SK-N-SH (cell line): ENCODE data around the gene CROT. TPM values are rescaled to one million over a fixed set of nuclear protein-coding genes. Genes with fewer than 3 reads are reported as not detected.
A peak's percentile ranks its signal among the peaks of the same experiment; 100 is the strongest.

Experiments used
- CTCF ChIA-PET: fragments of 300-600, 350-600 bp; formaldehyde crosslinking; extraction: SDS; loops from one replicate; lab custom pipeline; 2021; lab: Yijun Ruan, JAX
- POLR2A ChIA-PET: fragments of 350-600 bp; sonication (Branson Sonifier 250); formaldehyde crosslinking; extraction: SDS; loops from one replicate; lab custom pipeline; 2020; ENCODE audit warnings: antibody characterized with exemption, inconsistent platforms; lab: Yijun Ruan, JAX
- DNase-seq: peaks from one replicate; pipeline ENCODE4 v3.0.0; 2012
- H2AFZ ChIP-seq: fragments of 200-600 bp; sonication (generic); 2 replicates; pipeline ENCODE4 v1.8.1; 2016; ENCODE audit warnings: antibody characterized with exemption, mild to moderate bottlenecking, low read depth
- H3F3A ChIP-seq: fragments of 200-600 bp; sonication (generic); replicated peaks from 2 replicates; pipeline ENCODE3; 2016; ENCODE audit warnings: antibody characterized with exemption, mild to moderate bottlenecking; ENCODE audit not compliant: insufficient read depth
- H3K27ac ChIP-seq, 2 experiments: fragments of 200-500 bp in 1 of 2; fragments of 200-600 bp in 1 of 2; sonication (Bioruptor generic) in 1 of 2; sonication (generic), shearing (Covaris generic) in 1 of 2; 2 replicates each; pipeline versions ENCODE4 v1.5.1 to v1.6.1; 2014 to 2016; ENCODE audit warnings: low read depth in 2 of 2, inconsistent platforms in 1 of 2, low read length in 1 of 2, mild to moderate bottlenecking in 1 of 2, mixed read lengths in 1 of 2
- H3K27me3 ChIP-seq: fragments of 200-600 bp; sonication (generic), shearing (Covaris generic); 2 replicates; pipeline ENCODE4 v1.6.1; 2016; ENCODE audit warnings: mixed run types; ENCODE audit not compliant: insufficient read depth
- H3K36me3 ChIP-seq, 2 experiments: fragments of 200-500 bp in 1 of 2; fragments of 200-600 bp in 1 of 2; sonication (Bioruptor generic) in 1 of 2; sonication (generic) in 1 of 2; replicated peaks in 1 of 2; 2 replicates each; pipeline versions ENCODE3 to v1.5.1; 2014 to 2016; ENCODE audit warnings: low read length in 1 of 2, mild to moderate bottlenecking in 1 of 2; ENCODE audit not compliant: insufficient read depth in 2 of 2, control insufficient read depth in 1 of 2
- H3K4me1 ChIP-seq, 2 experiments: fragments of 200-500 bp in 1 of 2; fragments of 200-600 bp in 1 of 2; sonication (Bioruptor generic) in 1 of 2; sonication (generic), shearing (Covaris generic) in 1 of 2; 2 replicates each; pipeline versions ENCODE4 v1.5.1 to v1.6.1; 2014 to 2016; ENCODE audit warnings: low read depth in 1 of 2, low read length in 1 of 2, mixed run types in 1 of 2; ENCODE audit not compliant: insufficient read depth in 2 of 2, control insufficient read depth in 1 of 2
- H3K4me2 ChIP-seq: fragments of 200-600 bp; sonication (generic), shearing (Covaris generic); 2 replicates; pipeline ENCODE4 v1.6.1; 2017; ENCODE audit warnings: mixed run types
- H3K4me3 ChIP-seq, 2 experiments: fragments of 200-500 bp in 1 of 2; fragments of 200-600 bp in 1 of 2; sonication (Bioruptor generic) in 1 of 2; sonication (generic), shearing (Covaris generic) in 1 of 2; 2 replicates each; pipeline versions ENCODE4 v1.5.1 to v1.8.1; 2014 to 2016; ENCODE audit warnings: low read depth in 2 of 2, inconsistent platforms in 1 of 2, low read length in 1 of 2, mild to moderate bottlenecking in 1 of 2, mixed read lengths in 1 of 2, moderate library complexity in 1 of 2
- H3K79me2 ChIP-seq: fragments of 200-600 bp; sonication (generic); 2 replicates; pipeline ENCODE4 v1.8.1; 2017; ENCODE audit warnings: mild to moderate bottlenecking; ENCODE audit not compliant: insufficient read depth
- H3K9ac ChIP-seq: fragments of 200-600 bp; sonication (generic); 2 replicates; pipeline ENCODE4 v1.6.1; 2017; ENCODE audit warnings: mixed run types
- H3K9me2 ChIP-seq: fragments of 200-600 bp; sonication (generic); 2 replicates; pipeline ENCODE4 v1.6.1; 2017; ENCODE audit warnings: mixed run types
- H3K9me3 ChIP-seq: fragments of 200-600 bp; sonication (generic); 2 replicates; pipeline ENCODE4 v1.6.1; 2017; ENCODE audit warnings: mixed run types, mild to moderate bottlenecking, moderate library complexity
- H4K20me1 ChIP-seq: fragments of 200-600 bp; sonication (generic); 2 replicates; pipeline ENCODE4 v1.6.1; 2017; ENCODE audit warnings: mild to moderate bottlenecking, mixed run types; ENCODE audit not compliant: insufficient read depth
- EP300 ChIP-seq, 2 experiments: IDR thresholded peaks; 2 replicates each; pipeline versions ENCODE4 v1.4.0 to v1.6.1; 2012; ENCODE audit warnings: borderline replicate concordance in 1 of 2, low read depth in 1 of 2, low read length in 1 of 2
- EZH2phosphoT487 ChIP-seq: fragments of 200-600 bp; sonication (generic); IDR thresholded peaks from 2 replicates; pipeline ENCODE4 v1.6.1; 2017; ENCODE audit warnings: low read depth, mixed run types, mild to moderate bottlenecking, antibody characterized with exemption, moderate library complexity, borderline replicate concordance
- FOSL2 ChIP-seq: IDR thresholded peaks from 2 replicates; pipeline ENCODE4 v1.4.0; 2012; ENCODE audit warnings: low read depth, mild to moderate bottlenecking, moderate library complexity, borderline replicate concordance
- FOXM1 ChIP-seq: IDR thresholded peaks from 2 replicates; pipeline ENCODE4 v1.4.0; 2012; ENCODE audit warnings: low read depth, mild to moderate bottlenecking
- GABPA ChIP-seq: IDR thresholded peaks from 2 replicates; pipeline ENCODE4 v1.4.0; 2012; ENCODE audit warnings: low read depth, mild to moderate bottlenecking
- GATA2 ChIP-seq: sonication (generic); formaldehyde crosslinking; IDR thresholded peaks from 2 replicates; pipeline ENCODE4 v1.5.0; 2020; ENCODE audit warnings: mild to moderate bottlenecking, missing genetic modification reagents
- IRF3 ChIP-seq: fragments of 150-350 bp; IDR thresholded peaks from 2 replicates; pipeline ENCODE4 v1.6.1; 2016; ENCODE audit warnings: mild to moderate bottlenecking, low read depth, low read length
- MEF2A ChIP-seq: IDR thresholded peaks from 2 replicates; pipeline ENCODE4 v1.4.0; 2012; ENCODE audit warnings: low read depth, borderline replicate concordance
- MXI1 ChIP-seq: IDR thresholded peaks from 2 replicates; pipeline ENCODE4 v1.6.1; 2012; ENCODE audit warnings: mild to moderate bottlenecking, low read depth, low read length, improper control_type of control experiment
- RCOR1 ChIP-seq: fragments of 150-350 bp; IDR thresholded peaks from 2 replicates; pipeline ENCODE4 v1.6.1; 2017; ENCODE audit warnings: antibody characterized with exemption, low read length
- RFX5 ChIP-seq: IDR thresholded peaks from 2 replicates; pipeline ENCODE4 v1.6.1; 2012; ENCODE audit warnings: mild to moderate bottlenecking, improper control_type of control experiment, low read length
- RXRA ChIP-seq: IDR thresholded peaks from 2 replicates; pipeline ENCODE4 v1.4.0; 2012; ENCODE audit warnings: low read depth, mild to moderate bottlenecking, borderline replicate concordance
- SMC3 ChIP-seq: IDR thresholded peaks from 2 replicates; pipeline ENCODE4 v1.6.1; 2012; ENCODE audit warnings: low read depth, low read length, improper control_type of control experiment
- TCF12 ChIP-seq: IDR thresholded peaks from 2 replicates; pipeline ENCODE4 v1.4.0; 2012
- USF2 ChIP-seq: fragments of 150-350 bp; IDR thresholded peaks from 2 replicates; pipeline ENCODE4 v1.6.1; 2017; ENCODE audit warnings: antibody characterized with exemption, low read length, low read depth, borderline replicate concordance
- WGBS: methylation state at CpG from one replicate; pipeline ENCODE4 v1.1.6; 2017; ENCODE audit warnings: low lambda C conversion rate; 5-methylcytosine and 5-hydroxymethylcytosine counted together
- polyA plus RNA-seq, 3 experiments: library from polyadenylated mRNA; depleted of rRNA; stranded (reverse); fragments of >200 nt; gene quantifications; 2 replicates each; pipeline ENCODE4 v1.2.3, GENCODE V29; 2012
- TF ChIP-seq, protein P1 (sequence below): IDR thresholded peaks from 2 replicates; pipeline ENCODE4 v1.4.0; 2012; ENCODE audit warnings: low read depth
- TF ChIP-seq, protein P2 (sequence below): IDR thresholded peaks from 2 replicates; pipeline ENCODE4 v1.4.0; 2012; ENCODE audit warnings: low read depth, borderline replicate concordance
- TF ChIP-seq, protein P3 (sequence below): IDR thresholded peaks from 2 replicates; pipeline ENCODE4; 2012

CROT gene
- polyA plus RNA-seq, 1 of the 3 experiments (the other 2 are of a cell fraction) = 7.9 TPM

- Histone ChIP-seq H3K9me3 (no peaks in the 10 kb centered on the region), H3K27me3 (no peaks in the 10 kb centered on the region), H2AFZ (no peak overlapping the region), H3K36me3 (no peaks in the 10 kb centered on the region), H3K79me2 (no peaks in the 10 kb centered on the region), H3K4me3 (no peak overlapping the region), H4K20me1 (no peaks in the 10 kb centered on the region), H3K9me2 (no peaks in the 10 kb centered on the region), H3K4me2 (no peak overlapping the region), H3K4me1 (peaks cover 8 to 9% of the 10 kb centered on the region in 2 experiments; a peak in 3 of 4 replicates), H3K9ac (no peak overlapping the region), H3K27ac (no peak overlapping the region), H3F3A (peaks cover 10% of the 10 kb centered on the region)
- 74% methylated on average over 1 of the region's 1 CpG for WGBS
- ChIA-PET POLR2A (interaction anchor here (0.6 kb wide), 1 partner anchor 41 kb away, joined by 3 read pairs; no protein-coding TSS in a partner anchor), CTCF (interaction anchor here (0.9 to 17.4 kb wide), 4 partner anchors 90 to 573 kb away, joined by 3 to 409 read pairs (median 4); no protein-coding TSS in a partner anchor)
- TF ChIP-seq RXRA = no peak
- no peak for DNase-seq
Measured at GRCh38 chr7:87413029-87413428, 67.6 kb downstream of the CROT start.

DNA sequence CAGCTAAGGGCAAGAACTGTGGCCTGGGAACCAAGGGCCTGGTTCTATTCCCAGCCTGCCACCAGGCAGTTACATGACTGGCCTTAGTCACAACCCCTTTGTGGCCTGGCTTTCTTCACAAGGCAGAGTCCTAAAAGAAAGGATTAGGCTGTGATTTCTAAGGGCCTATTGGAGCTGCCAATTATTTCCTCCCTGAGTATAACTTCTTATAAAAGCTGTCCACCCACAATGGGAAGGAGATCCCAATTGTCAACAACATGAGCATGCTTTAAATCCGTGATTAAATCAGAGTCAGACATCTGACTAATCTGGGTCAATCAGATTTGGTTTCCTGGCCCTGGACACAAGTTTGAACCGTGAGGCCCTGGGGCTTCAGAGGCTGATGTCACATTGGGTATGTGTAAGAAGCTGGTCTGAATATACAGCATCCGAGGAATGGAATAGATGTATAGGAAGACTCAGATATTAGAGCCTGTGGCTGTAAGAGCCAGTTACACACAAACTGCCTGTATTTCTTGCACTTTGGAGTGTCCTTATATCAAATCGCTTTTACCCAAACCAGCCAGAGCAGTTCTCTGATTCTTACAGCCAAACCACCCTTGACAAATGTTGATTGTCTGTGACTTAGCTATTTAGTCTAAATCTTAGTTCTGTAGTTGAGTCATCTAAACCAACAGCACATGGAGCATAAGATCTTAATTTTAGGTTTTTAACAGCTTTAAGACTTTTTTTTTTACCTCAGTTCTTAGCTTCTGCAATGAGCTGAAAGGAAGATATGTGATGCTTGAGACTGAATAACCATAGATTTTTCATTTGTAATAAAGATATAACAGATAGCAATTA is 68.7 kb downstream of the CROT start:
- TF ChIP-seq RXRA (no peak), TCF12 (no peak), RCOR1 (no peak), GATA2 (CRISPR knock-in tag) (peak; percentile 37; the same call in 1 of the 2 replicates), FOSL2 (no peak), GABPA (no peak), FOXM1 (no peak), RFX5 (no peak), EP300 (IDR thresholded peaks at IDR 0.05; ENCODE audit: borderline replicate concordance in 1 of 2, low read depth in 1 of 2, low read length in 1 of 2) (peak in 1 of 2 experiments; percentile 30; a peak in 1 of 4 replicates), EZH2phosphoT487 (no peak), SMC3 (no peak), IRF3 (no peak), MEF2A (no peak), MXI1 (0 out of 2 replicates have a peak, but pooled peaks have one; percentile 43), USF2 (no peak)
- TF ChIP-seq, protein P1, sequence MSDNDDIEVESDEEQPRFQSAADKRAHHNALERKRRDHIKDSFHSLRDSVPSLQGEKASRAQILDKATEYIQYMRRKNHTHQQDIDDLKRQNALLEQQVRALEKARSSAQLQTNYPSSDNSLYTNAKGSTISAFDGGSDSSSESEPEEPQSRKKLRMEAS = no peak
- TF ChIP-seq, protein P2, sequence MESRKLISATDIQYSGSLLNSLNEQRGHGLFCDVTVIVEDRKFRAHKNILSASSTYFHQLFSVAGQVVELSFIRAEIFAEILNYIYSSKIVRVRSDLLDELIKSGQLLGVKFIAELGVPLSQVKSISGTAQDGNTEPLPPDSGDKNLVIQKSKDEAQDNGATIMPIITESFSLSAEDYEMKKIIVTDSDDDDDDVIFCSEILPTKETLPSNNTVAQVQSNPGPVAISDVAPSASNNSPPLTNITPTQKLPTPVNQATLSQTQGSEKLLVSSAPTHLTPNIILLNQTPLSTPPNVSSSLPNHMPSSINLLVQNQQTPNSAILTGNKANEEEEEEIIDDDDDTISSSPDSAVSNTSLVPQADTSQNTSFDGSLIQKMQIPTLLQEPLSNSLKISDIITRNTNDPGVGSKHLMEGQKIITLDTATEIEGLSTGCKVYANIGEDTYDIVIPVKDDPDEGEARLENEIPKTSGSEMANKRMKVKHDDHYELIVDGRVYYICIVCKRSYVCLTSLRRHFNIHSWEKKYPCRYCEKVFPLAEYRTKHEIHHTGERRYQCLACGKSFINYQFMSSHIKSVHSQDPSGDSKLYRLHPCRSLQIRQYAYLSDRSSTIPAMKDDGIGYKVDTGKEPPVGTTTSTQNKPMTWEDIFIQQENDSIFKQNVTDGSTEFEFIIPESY = no peak
- TF ChIP-seq, protein P3, sequence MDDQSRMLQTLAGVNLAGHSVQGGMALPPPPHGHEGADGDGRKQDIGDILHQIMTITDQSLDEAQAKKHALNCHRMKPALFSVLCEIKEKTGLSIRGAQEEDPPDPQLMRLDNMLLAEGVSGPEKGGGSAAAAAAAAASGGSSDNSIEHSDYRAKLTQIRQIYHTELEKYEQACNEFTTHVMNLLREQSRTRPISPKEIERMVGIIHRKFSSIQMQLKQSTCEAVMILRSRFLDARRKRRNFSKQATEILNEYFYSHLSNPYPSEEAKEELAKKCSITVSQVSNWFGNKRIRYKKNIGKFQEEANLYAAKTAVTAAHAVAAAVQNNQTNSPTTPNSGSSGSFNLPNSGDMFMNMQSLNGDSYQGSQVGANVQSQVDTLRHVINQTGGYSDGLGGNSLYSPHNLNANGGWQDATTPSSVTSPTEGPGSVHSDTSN = no peak
- Histone ChIP-seq H3K79me2 (no peaks in the 10 kb centered on the region), H3K27ac (peak overlapping the region; percentile 8 to 36; a peak in 2 of 4 replicates), H3K36me3 (no peaks in the 10 kb centered on the region), H3K4me2 (peak overlapping the region; percentile 26; the same call in 1 of the 2 replicates), H3K9me3 (no peaks in the 10 kb centered on the region), H3K9me2 (no peaks in the 10 kb centered on the region), H3F3A (peaks cover 10% of the 10 kb centered on the region), H4K20me1 (no peaks in the 10 kb centered on the region), H3K4me3 (no peak overlapping the region), H3K9ac (no peak overlapping the region), H3K4me1 (peaks cover 8 to 9% of the 10 kb centered on the region in 2 experiments; a peak in 3 of 4 replicates), H3K27me3 (no peaks in the 10 kb centered on the region), H2AFZ (no peak overlapping the region)
- ChIA-PET CTCF (interaction anchor here (0.8 to 17.4 kb wide), 12 partner anchors 10 to 755 kb away, joined by 3 to 409 read pairs (median 4); no protein-coding TSS in a partner anchor), POLR2A (interaction anchor here (0.6 kb wide), 1 partner anchor 39 kb away, joined by 3 read pairs; no protein-coding TSS in a partner anchor)
- peak; percentile 33 for DNase-seq
- 36% methylated on average over 4 of the region's 4 CpGs for whole genome bisulfite sequencing
